ENCODE data around the gene PLCB1. TPM values are rescaled to one million over a fixed set of nuclear protein-coding genes. Genes with fewer than 3 reads are reported as not detected.

PLCB1 gene
- total and polyA plus RNA-seq, 2 of the 4 experiments (the other 2 are of a cell fraction), result 5.6 to 16.1 TPM

- H2BK5ac ChIP-seq (ENCODE audit: low read depth, low read length, poor library complexity, severe bottlenecking), result peak overlapping the region; percentile 94
- H4K91ac ChIP-seq (ENCODE audit: insufficient read depth, low read depth, low read length), result no peak overlapping the region
- ATAC-seq (ENCODE audit: low read depth) (peak; percentile 52), DNase-seq (peak; percentile 64)
- no peak overlapping the region for H3K56ac ChIP-seq (ENCODE audit: extremely low read depth, insufficient read depth, low read length)
- H4K8ac ChIP-seq (ENCODE audit: low read depth in 2 of 2, low read length in 2 of 2), result peak overlapping the region in 1 of 2 experiments; percentile 80; a peak in 2 of 4 replicates
- in situ Hi-C loops (cut with MboI; ENCODE audit: low sequenced_read_pairs), result no loop called here
- H3K27me3 ChIP-seq (ENCODE audit: control insufficient read depth, insufficient read depth, low read length), result no peaks in the 10 kb centered on the region
- H2BK120ac ChIP-seq (ENCODE audit: low read depth, low read length), result peak overlapping the region; percentile 94
- no peaks in the 10 kb centered on the region for H4K20me1 ChIP-seq (ENCODE audit: insufficient read depth, low read length)
- peaks cover 15% of the 10 kb centered on the region for H3K4me1 ChIP-seq (ENCODE audit: control insufficient read depth, insufficient read depth, low read length)
- no CpG with 5 or more reads among the region's 3 CpGs for WGBS, 2 experiments (ENCODE audit: extremely low coverage in 2 of 2, insufficient read length in 1 of 2)
- no peak for TF ChIP-seq CEBPB (IDR thresholded peaks at IDR 0.05; ENCODE audit: low read depth, low read length)
- TF ChIP-seq FOS (IDR thresholded peaks at IDR 0.05; ENCODE audit: low read depth, low read length), result peak; percentile 22; the same call in 1 of the 2 replicates
- TF ChIP-seq NFE2L2 (IDR thresholded peaks at IDR 0.05; ENCODE audit: low read depth, low read length), result peak; percentile 42; the same call in 1 of the 2 replicates
- TF ChIP-seq RFX5 (IDR thresholded peaks at IDR 0.05; ENCODE audit: low read depth, low read length), result no peak
- no peak overlapping the region for H2AFZ ChIP-seq (replicated peaks; ENCODE audit: low read length, poor library complexity)
- intact Hi-C loops (cut with micrococcal nuclease), result no loop called here
- H3K23ac ChIP-seq (ENCODE audit: low read depth, low read length), result peak overlapping the region; percentile 95; the same call in 1 of the 2 replicates
- ChIA-PET CTCF (interaction anchor here (0.6 kb wide), 1 partner anchor 1706 kb away, joined by 3 read pairs; no protein-coding TSS in a partner anchor), POLR2A (ENCODE audit: unreplicated experiment) (no interaction called here)
- H3K36me3 ChIP-seq (ENCODE audit: control insufficient read depth, insufficient read depth, low read length), result no peaks in the 10 kb centered on the region
- H3K4me2 ChIP-seq (ENCODE audit: low read depth, low read length), result peak overlapping the region; percentile 69; the same call in 1 of the 2 replicates
- H3K14ac ChIP-seq (replicated peaks; ENCODE audit: low read depth, low read length), result peak overlapping the region; percentile 85
- dilution Hi-C loops (cut with HindIII; ENCODE audit: low sequenced_read_pairs, unreplicated experiment), result no loop called here
- peaks cover 17 to 32% of the 10 kb centered on the region in 2 experiments for H3K79me1 ChIP-seq (ENCODE audit: low read depth in 1 of 2, low read length in 2 of 2)
- peak overlapping the region; percentile 90; the same call in 1 of the 2 replicates for H3K18ac ChIP-seq (ENCODE audit: low read depth, low read length)
- H3K9me3 ChIP-seq (ENCODE audit: control insufficient read depth, insufficient read depth, low read length), result no peaks in the 10 kb centered on the region
- no peak overlapping the region for H2AK9ac ChIP-seq (replicated peaks; ENCODE audit: low read depth, low read length, poor library complexity)
- H2BK20ac ChIP-seq (ENCODE audit: low read depth, low read length), result peak overlapping the region; percentile 95
- no peak overlapping the region for H3K9ac ChIP-seq (ENCODE audit: low read depth, low read length)
- no peak overlapping the region for H3K27ac ChIP-seq (ENCODE audit: insufficient read depth, low read length)
- H3K9me1 ChIP-seq (ENCODE audit: insufficient read depth, low read length), result peaks cover 3% of the 10 kb centered on the region; the same call in 1 of the 2 replicates
- peak overlapping the region; percentile 80; the same call in 1 of the 2 replicates for H3K4ac ChIP-seq (ENCODE audit: low read depth, low read length)
- H2BK15ac ChIP-seq (ENCODE audit: low read depth, low read length), result peak overlapping the region; percentile 8; the same call in 1 of the 3 replicates
- H3K4me3 ChIP-seq (ENCODE audit: insufficient read depth, low read depth, low read length), result no peak overlapping the region
- H2AK5ac ChIP-seq (ENCODE audit: low read depth, low read length), result 0 out of 2 replicates have a peak overlapping the region, but pooled peaks have one; percentile 8
- BruUV-seq (replicated peaks), result no TSS peak
- H4K5ac ChIP-seq (ENCODE audit: low read depth, low read length), result peak overlapping the region; percentile 76; the same call in 1 of the 2 replicates
These were observed 80.2 kb downstream of the PLCB1 start for GRCh38 chr20:8212286-8212685.
